Type B pancreatic cell (in vitro differentiated cells): Measurements from ENCODE around the gene MMP2. TPM values are rescaled to one million over a fixed set of nuclear protein-coding genes. Genes with fewer than 3 reads are reported as not detected.

Source experiments
- DNase-seq: peaks from one replicate; pipeline ENCODE4 v3.0.0; 2021; ENCODE audit warnings: mixed read lengths; ENCODE audit not compliant: unreplicated experiment; ENCODE audit errors: extremely low spot score
- H3K27ac Mint-ChIP-seq: 2 replicates; pipeline ENCODE4 v1.8.0; 2021; ENCODE audit warnings: mild to moderate bottlenecking, mixed read lengths
- H3K27me3 Mint-ChIP-seq: 2 replicates; pipeline ENCODE4 v1.8.0; 2021; ENCODE audit warnings: mixed read lengths
- H3K36me3 Mint-ChIP-seq: 2 replicates; pipeline ENCODE4 v1.8.0; 2021; ENCODE audit warnings: mixed read lengths
- H3K4me1 Mint-ChIP-seq: one replicate; pipeline ENCODE4 v1.8.0; 2021; ENCODE audit warnings: mixed read lengths; ENCODE audit not compliant: unreplicated experiment
- H3K4me3 Mint-ChIP-seq: 2 replicates; pipeline ENCODE4 v1.8.0; 2021; ENCODE audit warnings: mild to moderate bottlenecking, mixed read lengths
- H3K9me3 Mint-ChIP-seq: 2 replicates; pipeline ENCODE4 v1.8.0; 2021; ENCODE audit warnings: mixed read lengths
- CTCF ChIP-seq: fragments of 200-600 bp; sonication (generic); conservative IDR thresholded peaks from 2 replicates; pipeline ENCODE4 v1.5.0; 2021; ENCODE audit warnings: antibody characterized with exemption, mild to moderate bottlenecking
- total RNA-seq: library from RNA; stranded (reverse); gene quantifications from 2 replicates; pipeline ENCODE4 v1.2.1, GENCODE V29; 2021; ENCODE audit warnings: low replicate concordance

MMP2 gene
- total RNA-seq, 1 donor from 2014 or later, result 106 TPM

GRCh38 chr16:55499281-55499680 is 20.3 kb downstream of the MMP2 start:
- no peak for DNase-seq
- Mint-ChIP-seq H3K4me1 (peaks cover 41% of the 10 kb centered on the region), H3K36me3 (peaks cover 3% of the 10 kb centered on the region), H3K4me3 (no peak overlapping the region), H3K27ac (peak overlapping the region; percentile 80), H3K9me3 (no peaks in the 10 kb centered on the region), H3K27me3 (no peaks in the 10 kb centered on the region)
- TF ChIP-seq CTCF, result no peak

GRCh38 chr16:55499951-55500529 is 21.0 kb downstream of the MMP2 start:
- peak overlapping the region; percentile 80 for H3K27ac Mint-ChIP-seq
- peak overlapping the region; percentile 44 for H3K4me3 Mint-ChIP-seq
- peaks cover 3% of the 10 kb centered on the region for H3K36me3 Mint-ChIP-seq
- H3K27me3 Mint-ChIP-seq, result no peaks in the 10 kb centered on the region
- no peak for DNase-seq
- no peaks in the 10 kb centered on the region for H3K9me3 Mint-ChIP-seq
- no peak for TF ChIP-seq CTCF
- peaks cover 34% of the 10 kb centered on the region for H3K4me1 Mint-ChIP-seq

- Mint-ChIP-seq H3K27ac (peak overlapping the region; percentile 80), H3K4me1 (peaks cover 29% of the 10 kb centered on the region)
- no peak for DNase-seq
Observed at GRCh38 chr16:55500530-55501011, 21.6 kb downstream of the MMP2 start.

GRCh38 chr16:55501549-55502322 is 22.7 kb downstream of the MMP2 start:
- peak; percentile 59 for TF ChIP-seq CTCF
- Mint-ChIP-seq H3K36me3 (peaks cover 8% of the 10 kb centered on the region), H3K4me1 (peaks cover 23% of the 10 kb centered on the region), H3K27me3 (no peaks in the 10 kb centered on the region), H3K4me3 (peak overlapping the region; percentile 5), H3K27ac (no peak overlapping the region), H3K9me3 (no peaks in the 10 kb centered on the region)
- no peak for DNase-seq

More at GRCh38 chr16:55500530-55501011, 21.6 kb downstream of the MMP2 start:
- H3K4me3 Mint-ChIP-seq, result peak overlapping the region; percentile 44
- no peaks in the 10 kb centered on the region for H3K27me3 Mint-ChIP-seq
- no peak for TF ChIP-seq CTCF
- peaks cover 3% of the 10 kb centered on the region for H3K36me3 Mint-ChIP-seq
- H3K9me3 Mint-ChIP-seq, result no peaks in the 10 kb centered on the region

- TF ChIP-seq CTCF, result no peak
- Mint-ChIP-seq H3K9me3 (no peaks in the 10 kb centered on the region), H3K36me3 (peaks cover 8% of the 10 kb centered on the region), H3K27ac (no peak overlapping the region), H3K4me1 (peaks cover 23% of the 10 kb centered on the region), H3K27me3 (no peaks in the 10 kb centered on the region), H3K4me3 (no peak overlapping the region)
- no peak for DNase-seq
Observed at GRCh38 chr16:55502801-55503366, 23.9 kb downstream of the MMP2 start.
